ENCODE results near the gene ARHGEF12.

ARHGEF12 gene

GRCh38 chr11:120517390-120517761, 181.2 kb downstream of the ARHGEF12 start:
- Mint-ChIP-seq H3K4me1 (no peaks in the 10 kb centered on the region), H3K27ac (no peak overlapping the region), H3K4me3 (no peak overlapping the region), H3K9me3 (no peaks in the 10 kb centered on the region), H3K27me3 (peaks cover 59% of the 10 kb centered on the region), H3K36me3 (no peaks in the 10 kb centered on the region)
- CTCF ChIA-PET, result no interaction called here
- DNase-seq, result no peak

GRCh38 chr11:120517801-120518291, 181.6 kb downstream of the ARHGEF12 start:
- H3K9me3 Mint-ChIP-seq, result no peaks in the 10 kb centered on the region
- CTCF ChIA-PET, result interaction anchor here (2.0 kb wide), 1 partner anchor 167 kb away, joined by 6 read pairs; no protein-coding TSS in a partner anchor
- no peaks in the 10 kb centered on the region for H3K4me1 Mint-ChIP-seq
- DNase-seq, result no peak
- H3K27ac Mint-ChIP-seq, result no peak overlapping the region
- no peaks in the 10 kb centered on the region for H3K36me3 Mint-ChIP-seq
- H3K4me3 Mint-ChIP-seq, result no peak overlapping the region
- H3K27me3 Mint-ChIP-seq, result peaks cover 58% of the 10 kb centered on the region

GRCh38 chr11:120518356-120518755, 182.1 kb downstream of the ARHGEF12 start:
- CTCF ChIA-PET, result interaction anchor here (2.0 kb wide), 1 partner anchor 166 kb away, joined by 6 read pairs; no protein-coding TSS in a partner anchor
- Mint-ChIP-seq H3K27me3 (peaks cover 56% of the 10 kb centered on the region), H3K36me3 (no peaks in the 10 kb centered on the region)

GRCh38 chr11:120519474-120519873, 183.3 kb downstream of the ARHGEF12 start:
- Mint-ChIP-seq H3K4me1 (no peaks in the 10 kb centered on the region), H3K4me3 (no peak overlapping the region), H3K9me3 (no peaks in the 10 kb centered on the region), H3K27ac (no peak overlapping the region), H3K36me3 (no peaks in the 10 kb centered on the region), H3K27me3 (peaks cover 56% of the 10 kb centered on the region)
- CTCF ChIA-PET, result interaction anchor here (2.0 kb wide), 1 partner anchor 165 kb away, joined by 6 read pairs; no protein-coding TSS in a partner anchor
- DNase-seq, result no peak

More at GRCh38 chr11:120518356-120518755, 182.1 kb downstream of the ARHGEF12 start:
- Mint-ChIP-seq H3K4me3 (no peak overlapping the region), H3K4me1 (no peaks in the 10 kb centered on the region), H3K9me3 (no peaks in the 10 kb centered on the region), H3K27ac (no peak overlapping the region)
- no peak for DNase-seq

- Mint-ChIP-seq H3K9me3 (no peaks in the 10 kb centered on the region), H3K36me3 (no peaks in the 10 kb centered on the region), H3K27me3 (peaks cover 55% of the 10 kb centered on the region), H3K4me1 (no peaks in the 10 kb centered on the region), H3K27ac (no peak overlapping the region), H3K4me3 (no peak overlapping the region)
- CTCF ChIA-PET, result no interaction called here
- no peak for DNase-seq
These were observed 184.0 kb downstream of the ARHGEF12 start for GRCh38 chr11:120520091-120520822.

- Mint-ChIP-seq H3K36me3 (no peaks in the 10 kb centered on the region), H3K27ac (no peak overlapping the region), H3K9me3 (no peaks in the 10 kb centered on the region), H3K4me1 (no peaks in the 10 kb centered on the region), H3K4me3 (no peak overlapping the region), H3K27me3 (peaks cover 49% of the 10 kb centered on the region)
- no peak for DNase-seq
- CTCF ChIA-PET, result no interaction called here
These were observed 185.0 kb downstream of the ARHGEF12 start for GRCh38 chr11:120521176-120521575.

- DNase-seq, result no peak
- CTCF ChIA-PET, result interaction anchor here (1.5 kb wide), 1 partner anchor 163 kb away, joined by 3 read pairs; no protein-coding TSS in a partner anchor
- Mint-ChIP-seq H3K27me3 (peaks cover 44% of the 10 kb centered on the region), H3K27ac (no peak overlapping the region), H3K4me1 (no peaks in the 10 kb centered on the region), H3K9me3 (no peaks in the 10 kb centered on the region), H3K36me3 (no peaks in the 10 kb centered on the region), H3K4me3 (no peak overlapping the region)
These were observed 185.8 kb downstream of the ARHGEF12 start for GRCh38 chr11:120522021-120522420.

- Mint-ChIP-seq H3K4me3 (no peak overlapping the region), H3K27me3 (peaks cover 37% of the 10 kb centered on the region), H3K4me1 (no peaks in the 10 kb centered on the region), H3K36me3 (no peaks in the 10 kb centered on the region), H3K9me3 (no peaks in the 10 kb centered on the region), H3K27ac (no peak overlapping the region)
- no peak for DNase-seq
- CTCF ChIA-PET, result interaction anchor here (1.5 kb wide), 1 partner anchor 162 kb away, joined by 3 read pairs; no protein-coding TSS in a partner anchor
These were observed 186.5 kb downstream of the ARHGEF12 start for GRCh38 chr11:120522736-120523135.

- CTCF ChIA-PET, result interaction anchor here (1.5 kb wide), 1 partner anchor 162 kb away, joined by 3 read pairs; no protein-coding TSS in a partner anchor
- H3K4me3 Mint-ChIP-seq, result no peak overlapping the region
- no peak overlapping the region for H3K27ac Mint-ChIP-seq
- DNase-seq, result no peak
- no peaks in the 10 kb centered on the region for H3K4me1 Mint-ChIP-seq
- no peaks in the 10 kb centered on the region for H3K36me3 Mint-ChIP-seq
- no peaks in the 10 kb centered on the region for H3K9me3 Mint-ChIP-seq
- H3K27me3 Mint-ChIP-seq, result peaks cover 33% of the 10 kb centered on the region
These were observed 187.0 kb downstream of the ARHGEF12 start for GRCh38 chr11:120523196-120523595.

- Mint-ChIP-seq H3K4me1 (no peaks in the 10 kb centered on the region), H3K27me3 (peaks cover 40% of the 10 kb centered on the region), H3K4me3 (no peak overlapping the region), H3K36me3 (no peaks in the 10 kb centered on the region), H3K9me3 (no peaks in the 10 kb centered on the region), H3K27ac (no peak overlapping the region)
- CTCF ChIA-PET, result interaction anchor here (0.6 kb wide), 1 partner anchor 290 kb away, joined by 3 read pairs; no protein-coding TSS in a partner anchor
- DNase-seq, result no peak
These were observed 188.4 kb downstream of the ARHGEF12 start for GRCh38 chr11:120524536-120525085.

GRCh38 chr11:120525261-120526171, 189.3 kb downstream of the ARHGEF12 start:
- H3K9me3 Mint-ChIP-seq, result no peaks in the 10 kb centered on the region
- H3K27me3 Mint-ChIP-seq, result peaks cover 40% of the 10 kb centered on the region
- CTCF ChIA-PET, result no interaction called here
- H3K27ac Mint-ChIP-seq, result no peak overlapping the region
- H3K4me3 Mint-ChIP-seq, result no peak overlapping the region
- no peak for DNase-seq
- no peaks in the 10 kb centered on the region for H3K36me3 Mint-ChIP-seq
- no peaks in the 10 kb centered on the region for H3K4me1 Mint-ChIP-seq

- Mint-ChIP-seq H3K4me3 (no peak overlapping the region), H3K4me1 (no peaks in the 10 kb centered on the region), H3K27me3 (peaks cover 40% of the 10 kb centered on the region), H3K36me3 (no peaks in the 10 kb centered on the region), H3K27ac (no peak overlapping the region), H3K9me3 (no peaks in the 10 kb centered on the region)
- no peak for DNase-seq
- CTCF ChIA-PET, result no interaction called here
These were observed 190.0 kb downstream of the ARHGEF12 start for GRCh38 chr11:120526241-120526640.

GRCh38 chr11:120527111-120527761, 191.0 kb downstream of the ARHGEF12 start:
- H3K27me3 Mint-ChIP-seq, result peaks cover 40% of the 10 kb centered on the region
- H3K4me3 Mint-ChIP-seq, result no peak overlapping the region
- H3K9me3 Mint-ChIP-seq, result no peaks in the 10 kb centered on the region
- DNase-seq, result no peak
- no peaks in the 10 kb centered on the region for H3K36me3 Mint-ChIP-seq
- CTCF ChIA-PET, result interaction anchor here (0.5 kb wide), 1 partner anchor 223 kb away, joined by 4 read pairs; no protein-coding TSS in a partner anchor
- no peak overlapping the region for H3K27ac Mint-ChIP-seq
- no peaks in the 10 kb centered on the region for H3K4me1 Mint-ChIP-seq
